NB4 (cell line): Measurements from ENCODE around the gene TECTB.

ENCODE experiments used
- CTCF ChIP-seq: IDR thresholded peaks from one replicate; pipeline ENCODE4 v1.5.1; 2012; ENCODE audit warnings: low read depth, low read length
- POLR2A ChIP-seq: IDR thresholded peaks from 2 replicates; pipeline ENCODE4 v1.6.1; 2011; ENCODE audit warnings: mild to moderate bottlenecking; ENCODE audit not compliant: insufficient read length; ENCODE audit errors: extremely low read depth

GRCh38 chr10:112327678-112328077 lies 44.5 kb downstream of the TECTB start:
- no peak for TF ChIP-seq POLR2A
- TF ChIP-seq CTCF: no peak
